ENCODE data around the gene SMIM30.

Gene SMIM30

DNA sequence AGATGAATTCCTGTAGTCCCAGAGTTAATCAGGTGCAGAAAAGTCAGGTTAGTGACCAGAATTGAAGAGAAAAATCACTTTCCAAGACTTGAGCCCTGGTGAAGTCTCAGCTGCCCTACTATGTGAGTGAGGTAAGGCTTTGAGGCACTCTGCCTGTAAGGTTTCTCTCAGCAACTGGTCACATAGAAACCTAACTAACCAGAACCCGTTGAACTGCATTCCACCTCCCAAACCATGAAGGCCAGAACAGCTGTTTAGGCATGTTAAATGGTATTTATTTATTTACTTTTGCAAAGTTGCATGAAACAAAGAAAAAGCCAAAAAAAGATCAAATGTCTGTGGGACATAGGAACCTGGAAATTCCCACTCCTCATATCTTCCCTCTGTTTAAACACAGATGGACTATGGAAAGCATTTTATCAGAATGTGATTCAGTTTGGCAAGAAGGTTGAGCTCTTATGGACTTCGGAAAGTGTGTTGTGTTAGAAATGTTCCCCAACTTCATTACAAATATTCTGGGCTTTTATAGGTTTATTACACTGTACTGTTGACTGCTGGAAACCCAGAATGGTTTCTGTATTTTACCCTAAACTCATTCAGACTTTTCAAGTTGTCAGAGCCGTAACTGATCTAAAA, 19.0 kb downstream of the SMIM30 start:
- no peak for DNase-seq

DNA sequence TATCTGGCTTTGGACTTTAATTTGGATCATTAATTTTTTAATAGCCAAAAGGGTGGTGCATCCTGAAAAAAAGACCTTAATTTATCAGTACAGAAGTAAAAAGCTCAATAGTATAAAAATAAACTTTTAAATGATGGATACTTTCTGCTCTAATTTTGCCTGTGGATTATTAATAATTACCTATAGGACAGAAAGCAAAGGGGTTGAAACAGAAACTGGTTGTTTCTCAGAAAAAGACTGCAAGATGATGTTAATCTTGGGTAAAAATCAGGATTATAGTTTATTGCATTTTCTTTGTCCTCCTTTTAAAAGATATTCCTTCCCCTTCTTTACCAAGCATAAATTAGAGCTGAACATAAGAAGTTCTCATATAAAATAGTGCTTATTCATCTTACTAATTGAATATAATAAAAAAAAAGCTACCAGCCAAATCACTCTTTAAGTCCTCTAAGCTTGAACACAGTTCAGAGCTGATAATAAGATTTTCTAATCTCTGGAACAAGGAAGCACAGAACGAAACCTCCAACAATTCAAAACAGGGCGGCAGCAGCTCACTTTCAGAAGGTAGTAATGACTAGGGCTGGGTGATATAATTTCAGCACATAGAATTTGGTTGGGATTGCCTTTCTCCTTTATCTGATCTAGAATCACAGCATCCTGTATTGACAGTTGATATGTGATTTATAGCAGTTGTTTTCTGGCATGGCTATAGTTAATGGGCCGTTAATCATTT, 23.7 kb downstream of the SMIM30 start:
- DNase-seq, result no peak

DNA sequence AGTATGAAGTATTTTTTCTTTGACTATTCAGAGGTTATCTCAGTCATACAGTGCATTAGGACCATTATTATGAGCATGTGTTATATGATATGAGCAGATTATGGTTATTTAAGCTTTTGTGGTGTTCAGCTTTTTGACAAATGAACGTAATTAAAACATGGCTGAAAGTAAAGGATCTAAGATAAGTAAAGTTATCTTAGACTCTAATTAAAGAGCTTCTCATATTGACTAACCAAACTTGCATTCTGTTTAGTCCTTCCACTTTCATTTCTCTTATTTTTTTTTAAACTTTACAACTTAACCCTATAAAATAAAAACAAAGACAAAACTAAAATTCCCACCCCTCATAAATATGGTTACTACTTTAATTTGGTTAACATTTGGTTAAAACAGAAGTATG, 24.8 kb downstream of the SMIM30 start:
- DNase-seq, result no peak

- no peak for DNase-seq
Observed at GRCh38 chr7:113092762-113093161, 25.6 kb downstream of the SMIM30 start.

DNA sequence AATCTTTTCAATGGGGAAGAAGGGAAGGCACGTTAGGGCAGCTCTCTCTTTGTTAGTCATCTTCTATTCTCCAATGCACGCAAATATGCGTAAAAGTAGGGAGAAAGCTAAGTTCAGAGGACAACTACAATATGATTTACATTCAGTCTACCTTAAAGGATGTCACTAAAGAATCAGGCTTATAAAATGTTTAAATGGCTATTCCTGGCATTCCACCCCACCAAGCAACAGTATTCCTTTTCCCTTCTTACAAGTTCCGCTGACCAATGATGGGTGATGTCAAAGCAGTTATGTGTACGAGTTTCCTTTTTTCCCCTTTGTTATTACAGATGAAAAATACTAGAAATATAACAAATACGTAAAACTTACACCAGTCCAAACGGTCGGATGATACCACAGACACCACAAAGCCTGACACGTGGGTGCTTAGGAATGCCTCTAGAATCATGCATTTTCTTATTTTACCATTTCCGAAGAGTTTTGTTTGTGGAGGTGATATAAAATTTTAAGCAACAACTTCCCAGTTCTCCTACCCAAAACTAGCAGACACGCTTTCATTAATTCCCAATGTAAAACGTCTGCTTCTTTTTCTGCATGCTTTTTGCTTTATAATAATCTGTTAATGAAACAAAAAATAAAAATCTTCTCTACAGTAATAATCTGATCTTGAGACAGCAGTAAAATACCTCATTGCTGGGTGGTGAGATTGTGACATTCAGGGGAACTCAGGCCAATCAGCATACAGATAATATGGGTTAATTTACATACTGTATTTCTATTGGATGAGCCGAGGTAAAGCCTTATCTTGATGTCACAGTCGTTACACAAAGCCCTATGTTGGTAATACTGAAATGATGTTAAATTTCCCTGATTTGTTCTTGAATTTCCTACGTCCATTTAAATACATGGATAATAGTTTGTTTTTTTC, 31.0 kb downstream of the SMIM30 start:
- DNase-seq, result no peak

DNA sequence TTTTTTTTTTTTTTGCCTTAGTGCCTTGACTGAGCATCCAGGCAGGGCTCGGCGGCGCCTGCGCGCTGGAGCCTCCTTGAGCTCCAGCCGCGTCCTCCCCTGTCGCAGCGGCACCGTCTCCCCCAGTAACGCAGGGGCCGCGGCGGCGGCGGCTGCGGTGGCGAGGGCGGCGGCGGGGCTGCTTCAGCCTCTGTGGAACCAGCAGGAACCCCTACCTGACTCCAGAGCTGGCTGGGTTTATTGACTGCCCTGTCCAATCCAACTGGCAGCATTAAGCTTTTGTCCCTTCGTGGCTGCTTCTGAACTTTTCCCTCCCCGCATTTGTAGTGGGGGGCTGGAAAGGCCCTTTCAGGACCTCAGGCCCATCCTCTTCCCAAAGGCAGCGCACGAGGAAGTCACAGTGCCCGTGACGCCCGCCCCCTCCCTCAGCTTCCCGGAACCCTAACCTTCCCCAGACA, 31.9 kb downstream of the SMIM30 start, which contains the start of gene GPR85:
Gene GPR85 (minus strand): TSS at position 397 of the 458 bp plus-strand sequence. CDS start 2,106 bp downstream, outside the sequence.
- DNase-seq, result no peak

DNA sequence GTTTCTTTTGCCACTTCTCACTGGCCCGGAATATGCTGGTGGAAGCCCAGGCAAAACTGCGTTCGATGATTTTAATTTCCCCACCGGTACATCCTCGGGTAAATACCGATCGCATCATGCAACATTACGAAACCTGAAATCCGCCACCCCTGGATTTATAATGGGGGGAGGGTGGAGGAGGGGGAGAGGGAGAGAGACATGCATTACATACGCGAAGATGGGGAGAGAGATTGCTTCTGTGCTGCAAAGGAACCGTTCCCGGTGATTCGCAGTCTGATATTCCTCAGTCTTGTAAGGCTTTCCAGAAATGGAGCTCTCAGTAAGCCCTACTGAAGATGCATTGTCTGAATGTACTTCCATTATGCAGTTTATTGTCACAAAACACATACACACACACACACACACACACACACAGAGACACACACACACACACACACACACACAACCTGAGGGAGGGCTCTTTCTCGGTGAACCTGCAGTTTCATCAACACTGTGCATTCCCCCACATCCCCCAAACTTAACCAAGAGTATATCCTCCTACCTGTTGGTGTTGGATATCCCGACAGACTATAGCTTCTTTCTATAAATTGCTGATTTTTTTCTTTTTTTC, 32.5 kb downstream of the SMIM30 start:
- no peak for DNase-seq

DNA sequence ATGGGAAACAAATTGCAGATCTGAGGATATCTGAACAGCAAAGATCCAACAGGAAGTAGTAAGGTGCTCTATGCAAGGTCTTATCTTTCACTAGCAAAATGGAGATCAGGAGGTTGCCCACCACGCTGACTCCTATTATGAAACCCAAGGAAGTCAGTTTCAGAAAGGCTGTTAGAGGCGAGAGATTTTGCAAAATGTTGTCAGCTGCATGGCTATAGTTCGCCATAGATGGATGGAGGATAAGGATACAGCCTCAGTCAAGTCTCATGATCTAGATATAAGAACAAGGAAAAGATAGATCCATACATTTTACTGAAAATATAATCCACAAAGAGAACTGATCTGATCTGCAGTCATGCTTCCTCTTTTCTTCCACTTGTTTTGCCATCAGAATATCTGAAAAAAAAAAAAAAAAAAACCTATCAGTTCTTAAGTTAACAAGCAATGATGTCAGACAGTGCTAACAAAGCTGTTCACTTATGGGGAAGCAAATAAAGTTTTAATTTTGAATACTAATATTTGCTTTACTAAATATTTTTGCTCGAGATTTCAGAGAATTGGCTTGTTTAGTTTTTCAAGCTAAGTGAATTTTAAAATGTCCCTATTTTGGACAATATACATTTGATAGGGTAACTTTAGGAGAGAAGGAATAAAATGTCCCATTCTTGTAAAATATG, 33.7 kb downstream of the SMIM30 start:
- no peak for DNase-seq

GRCh38 chr7:113083816-113084495, 34.4 kb downstream of the SMIM30 start:
- DNase-seq, result no peak

GRCh38 chr7:113083132-113083815, 35.1 kb downstream of the SMIM30 start:
- peak; percentile 50 for DNase-seq

DNA sequence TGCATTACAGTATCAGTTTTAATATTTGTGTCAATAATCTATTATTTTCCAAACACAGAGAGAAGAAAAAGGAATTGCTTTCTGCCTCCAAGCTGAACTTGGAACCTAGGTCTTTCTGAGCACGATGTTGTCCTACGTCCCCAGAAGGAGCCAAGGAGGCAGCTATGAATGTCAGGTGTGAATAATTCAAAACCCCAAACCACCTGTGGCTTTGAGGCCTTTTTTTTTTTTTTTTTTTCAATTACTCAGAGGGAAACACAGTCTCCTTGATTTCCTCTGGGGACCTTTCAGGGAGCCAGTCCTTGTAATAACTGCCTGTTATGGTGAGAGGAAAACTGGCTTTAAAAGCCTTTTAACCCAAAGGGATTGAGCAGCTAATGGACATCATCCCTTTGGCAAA, 40.0 kb downstream of the SMIM30 start:
- DNase-seq, result no peak

DNA sequence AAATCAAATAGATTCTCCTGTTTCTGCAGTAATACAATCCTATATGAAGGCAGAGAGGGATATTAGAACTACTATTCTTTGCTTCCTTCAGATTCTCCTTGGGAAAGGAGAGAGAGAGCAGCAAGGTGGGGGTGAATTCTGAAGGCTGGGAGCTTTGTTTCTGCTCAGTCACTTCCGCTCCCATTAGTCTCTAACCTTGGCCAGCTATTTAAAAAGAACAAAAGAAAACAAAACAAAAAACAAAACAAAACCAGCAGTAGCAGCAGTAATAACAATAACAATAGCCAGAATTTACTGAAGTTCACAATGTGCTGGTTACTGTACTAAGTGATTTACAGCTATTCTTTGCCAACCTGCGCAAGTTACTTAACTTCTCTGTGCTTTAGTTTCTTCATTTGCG, 41.7 kb downstream of the SMIM30 start:
- DNase-seq, result no peak

DNA sequence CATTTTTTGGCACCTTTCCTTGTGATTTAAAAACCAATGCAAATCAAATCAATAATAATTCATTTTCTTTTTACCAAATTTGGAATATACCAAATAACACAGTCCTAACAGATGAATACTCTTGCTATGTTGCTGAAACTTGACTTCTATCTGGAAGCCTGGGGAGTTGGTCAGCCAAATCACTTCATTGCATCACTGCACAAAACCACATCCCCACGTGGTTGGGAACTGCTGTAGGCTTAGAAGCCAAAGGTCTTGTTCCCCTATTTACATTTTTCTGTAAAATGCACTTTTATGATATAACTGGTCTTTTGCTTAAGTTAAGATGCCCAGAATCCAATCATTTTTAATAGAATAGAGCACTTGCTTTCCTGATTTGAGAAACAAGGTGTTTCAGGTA, 46.9 kb downstream of the SMIM30 start:
- DNase-seq, result no peak

Measured in RPMI8226 (cell line).